H1 (cell line): Measurements from ENCODE around the gene HLA-DQA1. TPM values are rescaled to one million over a fixed set of nuclear protein-coding genes. Genes with fewer than 3 reads are reported as not detected.

Source experiments
- CTCF ChIA-PET: fragments of 300-600 bp; sonication (Branson Sonifier 250); formaldehyde crosslinking; loops from one replicate; lab custom pipeline; 2021; ENCODE audit not compliant: partially characterized antibody; lab: Charles Lee
- POLR2A ChIA-PET: fragments of 300-600 bp; sonication (Branson Sonifier 250); formaldehyde crosslinking; loops from one replicate; lab custom pipeline; 2021; ENCODE audit warnings: inconsistent platforms; ENCODE audit not compliant: partially characterized antibody; lab: Charles Lee
- DNase-seq, 2 experiments: peaks; one replicate each; pipeline versions ENCODE4 v3.0.0 to v3.0.0-alpha.2; 2010 to 2022; ENCODE audit warnings: low spot score in 2 of 2, low read depth in 1 of 2, mixed read lengths in 1 of 2
- FAIRE-seq: peaks from 2 replicates; lab custom pipeline; 2011; peaks lifted over from hg19 to GRCh38; lab: Jason Lieb, UNC
- H2AFZ ChIP-seq: 2 replicates; pipeline ENCODE4 v1.8.1; 2012; ENCODE audit warnings: low read length, inconsistent platforms
- H2AK5ac ChIP-seq: 2 replicates; pipeline ENCODE4 v1.6.1; 2013; ENCODE audit warnings: low read depth, low read length
- H2BK120ac ChIP-seq: replicated peaks from 2 replicates; pipeline ENCODE3; 2013; ENCODE audit warnings: low read depth, low read length, inconsistent platforms
- H2BK12ac ChIP-seq: 2 replicates; pipeline ENCODE4 v1.6.1; 2013; ENCODE audit warnings: low read depth, low read length
- H2BK15ac ChIP-seq: 2 replicates; pipeline ENCODE4 v1.6.1; 2013; ENCODE audit warnings: low read length
- H2BK20ac ChIP-seq: 2 replicates; pipeline ENCODE4 v1.6.1; 2013; ENCODE audit warnings: low read length
- H2BK5ac ChIP-seq: 2 replicates; pipeline ENCODE4 v1.6.1; 2013; ENCODE audit warnings: low read depth, low read length
- H3K14ac ChIP-seq: 2 replicates; pipeline ENCODE4 v1.6.1; 2013; ENCODE audit warnings: inconsistent platforms; ENCODE audit not compliant: insufficient read length
- H3K18ac ChIP-seq: 2 replicates; pipeline ENCODE4 v1.6.1; 2013; ENCODE audit warnings: low read length; ENCODE audit errors: extremely low read depth
- H3K23ac ChIP-seq: 2 replicates; pipeline ENCODE4 v1.6.1; 2013; ENCODE audit warnings: inconsistent platforms; ENCODE audit not compliant: insufficient read length
- H3K23me2 ChIP-seq: 2 replicates; pipeline ENCODE4 v1.6.1; 2013; ENCODE audit warnings: low read depth, low read length
- H3K27ac ChIP-seq: 2 replicates; pipeline ENCODE4 v1.6.1; 2011; ENCODE audit warnings: low read depth, low read length, inconsistent platforms
- H3K27me3 ChIP-seq, 4 experiments: replicated peaks in 1 of 4; 1 replicate in 1 of 4; 2 replicates in 3 of 4; pipeline versions ENCODE4 v1.6.1 to v1.8.1; 2011 to 2013; ENCODE audit warnings: low read length in 3 of 4, mild to moderate bottlenecking in 3 of 4, inconsistent platforms in 2 of 4, mixed read lengths in 2 of 4, moderate library complexity in 1 of 4; ENCODE audit not compliant: control insufficient read depth in 3 of 4, insufficient read depth in 3 of 4; ENCODE audit errors: extremely low read depth in 1 of 4
- H3K36me3 ChIP-seq, 4 experiments: 2 replicates each; pipeline versions ENCODE4 v1.6.1 to v1.8.1; 2011 to 2013; ENCODE audit warnings: mild to moderate bottlenecking in 4 of 4, low read length in 3 of 4, moderate library complexity in 2 of 4, control low read depth in 1 of 4, inconsistent platforms in 1 of 4; ENCODE audit not compliant: insufficient read depth in 4 of 4, control insufficient read depth in 2 of 4
- H3K4ac ChIP-seq: replicated peaks from 2 replicates; pipeline ENCODE3; 2013; ENCODE audit warnings: low read length, low read depth, mixed read lengths, inconsistent platforms; ENCODE audit not compliant: insufficient read length
- H3K4me1 ChIP-seq, 4 experiments: replicated peaks in 1 of 4; 1 replicate in 1 of 4; 2 replicates in 3 of 4; pipeline versions ENCODE4 v1.6.1 to v1.8.1; 2011 to 2013; ENCODE audit warnings: low read length in 3 of 4, inconsistent platforms in 2 of 4, mixed read lengths in 1 of 4; ENCODE audit not compliant: insufficient read depth in 4 of 4, control insufficient read depth in 3 of 4
- H3K4me2 ChIP-seq, 2 experiments: 2 replicates each; pipeline versions ENCODE4 v1.6.1 to v1.8.1; 2011 to 2013; ENCODE audit warnings: low read depth in 2 of 2, low read length in 2 of 2, control low read depth in 1 of 2, inconsistent platforms in 1 of 2, mild to moderate bottlenecking in 1 of 2; ENCODE audit not compliant: insufficient read depth in 1 of 2
- H3K4me3 ChIP-seq, 4 experiments: fragments of 200-600, 300-600 bp in 1 of 4; sonication (generic), shearing (Covaris generic), sonication (Bioruptor Twin) in 1 of 4; 2 replicates each; pipeline versions ENCODE4 v1.5.1 to v1.8.1; 2011 to 2016; ENCODE audit warnings: low read length in 4 of 4, low read depth in 3 of 4, control low read depth in 2 of 4, inconsistent platforms in 2 of 4, mild to moderate bottlenecking in 2 of 4, mixed read lengths in 1 of 4, moderate library complexity in 1 of 4; ENCODE audit not compliant: insufficient read depth in 2 of 4; ENCODE audit errors: extremely low read depth in 1 of 4
- H3K56ac ChIP-seq: replicated peaks from 2 replicates; pipeline ENCODE3; 2013; ENCODE audit warnings: low read depth, mild to moderate bottlenecking, mixed read lengths, low read length, inconsistent platforms; ENCODE audit not compliant: insufficient read length
- H3K79me1 ChIP-seq: 2 replicates; pipeline ENCODE4 v1.6.1; 2013; ENCODE audit warnings: low read depth, low read length, control low read depth
- H3K79me2 ChIP-seq, 2 experiments: 2 replicates each; pipeline versions ENCODE4 v1.6.1 to v1.8.1; 2012 to 2013; ENCODE audit warnings: low read length in 2 of 2, mild to moderate bottlenecking in 2 of 2, inconsistent platforms in 1 of 2; ENCODE audit not compliant: insufficient read depth in 2 of 2, control insufficient read depth in 1 of 2
- H3K9ac ChIP-seq, 4 experiments: replicated peaks in 1 of 4; 1 replicate in 1 of 4; 2 replicates in 3 of 4; pipeline versions ENCODE4 v1.6.1 to v1.8.1; 2011 to 2013; ENCODE audit warnings: low read depth in 3 of 4, low read length in 3 of 4, control low read depth in 2 of 4, mild to moderate bottlenecking in 2 of 4, moderate library complexity in 2 of 4, inconsistent platforms in 1 of 4; ENCODE audit errors: extremely low read depth in 1 of 4
- H3K9me3 ChIP-seq, 2 experiments: 2 replicates each; pipeline versions ENCODE4 v1.6.1 to v1.8.1; 2012 to 2013; ENCODE audit warnings: mild to moderate bottlenecking in 2 of 2, moderate library complexity in 2 of 2, control low read depth in 1 of 2, inconsistent platforms in 1 of 2, low read depth in 1 of 2, low read length in 1 of 2, mixed read lengths in 1 of 2; ENCODE audit not compliant: insufficient read depth in 2 of 2
- H4K20me1 ChIP-seq, 2 experiments: replicated peaks in 1 of 2; 2 replicates each; pipeline versions ENCODE3 to v1.8.1; 2011 to 2013; ENCODE audit warnings: inconsistent platforms in 2 of 2, low read length in 2 of 2, mild to moderate bottlenecking in 1 of 2; ENCODE audit not compliant: insufficient read depth in 2 of 2, control insufficient read depth in 1 of 2
- H4K5ac ChIP-seq: 2 replicates; pipeline ENCODE4 v1.6.1; 2013; ENCODE audit warnings: low read length, low read depth, mixed read lengths, inconsistent platforms; ENCODE audit not compliant: insufficient read length
- H4K8ac ChIP-seq: 2 replicates; pipeline ENCODE4 v1.8.0; 2013; ENCODE audit warnings: mild to moderate bottlenecking, moderate library complexity, low read length, inconsistent platforms; ENCODE audit not compliant: insufficient read depth; ENCODE audit errors: extremely low read depth
- H4K91ac ChIP-seq: replicated peaks from 2 replicates; pipeline ENCODE3; 2013; ENCODE audit warnings: low read length, mixed read lengths, inconsistent platforms; ENCODE audit not compliant: insufficient read length
- HDAC6 ChIP-seq: IDR thresholded peaks from one replicate; pipeline ENCODE4 v1.7.1; 2012; ENCODE audit warnings: low read depth, mild to moderate bottlenecking, inconsistent platforms, low read length, moderate library complexity
- JUND ChIP-seq: IDR thresholded peaks from 2 replicates; pipeline ENCODE4 v1.6.1; 2011; ENCODE audit warnings: mild to moderate bottlenecking, improper control_type of control experiment, low read length
- KDM5A ChIP-seq: fragments of 200-600 bp; IDR thresholded peaks from 2 replicates; pipeline ENCODE4 v1.7.1; 2012; ENCODE audit warnings: mild to moderate bottlenecking, low read length, inconsistent platforms, mixed read lengths
- RAD21 ChIP-seq, 2 experiments: IDR thresholded peaks in 1 of 2; conservative IDR thresholded peaks in 1 of 2; 2 replicates each; pipeline ENCODE4 v1.6.1; 2011; ENCODE audit warnings: low read depth in 2 of 2, low read length in 2 of 2, improper control_type of control experiment in 1 of 2, inconsistent platforms in 1 of 2, mild to moderate bottlenecking in 1 of 2, moderate library complexity in 1 of 2
- SP1 ChIP-seq: IDR thresholded peaks from 2 replicates; pipeline ENCODE4 v1.6.1; 2011; ENCODE audit warnings: low read depth, low read length
- WGBS, 2 experiments: shearing (Covaris generic) in 1 of 2; methylation state at CpG; one replicate each; pipeline versions ENCODE4 v1.1.6 to v1.1.7; 2013 to 2015; ENCODE audit warnings: low lambda C conversion rate in 2 of 2, mixed read lengths in 2 of 2, inconsistent platforms in 1 of 2, low coverage in 1 of 2, missing lambda C conversion rate in 1 of 2; ENCODE audit not compliant: insufficient replicate concordance in 2 of 2, insufficient coverage in 1 of 2, insufficient read length in 1 of 2; ENCODE audit errors: extremely low coverage in 1 of 2, missing lambda C conversion rate in 1 of 2; 5-methylcytosine and 5-hydroxymethylcytosine counted together
- polyA plus RNA-seq, 7 experiments: library from polyadenylated mRNA; depleted of rRNA in 3 of 7; stranded (reverse) in 5 of 7; unstranded in 2 of 7; fragments of >200 nt in 5 of 7; fragments of 200-250 nt in 2 of 7; gene quantifications; 1 replicate in 5 of 7; 2 replicates in 1 of 7; 4 replicates in 1 of 7; pipeline versions ENCODE4 v1.2.1 to v1.2.3, GENCODE V29; 2011 to 2013; ENCODE audit warnings: missing spikeins in 2 of 7, mixed read lengths in 2 of 7
- total RNA-seq: library from RNA; stranded (reverse); fragmentation: NEBNext Ultra II Directional; extraction: Animal tissue kit (Norgen Biotek cat#: 25700); gene quantifications from 2 replicates; pipeline ENCODE4 v1.2.1, GENCODE V29; 2021
- TF ChIP-seq, protein P1 (sequence below): IDR thresholded peaks from 2 replicates; pipeline ENCODE4 v1.6.1; 2012; ENCODE audit warnings: inconsistent platforms

The HLA-DQA1 gene
- total and polyA plus RNA-seq, 2 of the 8 experiments (the other 6 are each of a cell fraction or from before 2014, with no cell fraction given): 0.12 TPM; not detected in 1

DNA sequence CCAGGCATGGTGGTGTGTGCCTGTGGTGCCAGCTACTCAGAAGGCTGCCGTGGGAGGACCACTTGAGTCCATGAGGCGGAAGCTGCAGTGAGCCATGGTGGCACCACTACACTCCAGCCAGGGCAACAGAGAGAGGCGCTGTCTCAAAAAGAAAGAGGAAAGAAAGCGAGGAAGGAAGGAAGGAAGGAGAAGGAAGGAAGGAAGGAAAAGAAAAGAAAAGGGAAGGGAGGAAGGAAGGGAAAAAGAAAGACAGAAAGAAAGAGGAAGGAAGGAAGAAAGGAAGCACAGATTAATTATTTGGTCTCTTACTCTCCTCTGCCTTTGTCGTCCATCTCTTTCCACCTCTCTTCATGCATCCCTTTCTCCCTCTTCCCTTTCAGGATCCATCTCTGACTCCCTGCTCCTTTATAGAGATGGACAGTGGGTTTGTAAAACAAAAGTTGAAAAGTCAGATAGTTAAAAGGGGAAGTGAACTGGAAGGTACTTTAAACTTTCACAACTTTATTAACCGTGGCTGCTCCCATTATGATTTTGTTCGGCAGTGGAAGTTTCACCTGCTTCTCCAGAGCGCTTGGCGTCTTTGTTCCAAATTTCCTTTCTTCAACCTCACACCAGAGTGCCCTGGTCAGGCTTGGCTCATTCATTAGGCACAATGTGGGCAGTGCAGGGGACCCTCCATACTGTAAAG is 1.5 kb downstream of the HLA-DQA1 start:
- Histone ChIP-seq H3K4me3 (no peak overlapping the region), H3K9me3 (no peaks in the 10 kb centered on the region), H3K56ac (no peak overlapping the region), H3K4me1 (no peaks in the 10 kb centered on the region), H2AK5ac (no peak overlapping the region), H3K23me2 (no peaks in the 10 kb centered on the region), H2BK120ac (no peak overlapping the region), H3K27ac (no peak overlapping the region), H2BK5ac (no peak overlapping the region), H3K18ac (no peak overlapping the region), H4K91ac (no peak overlapping the region), H3K79me2 (no peaks in the 10 kb centered on the region), H3K9ac (no peak overlapping the region), H3K36me3 (no peaks in the 10 kb centered on the region), H2AFZ (no peak overlapping the region), H4K20me1 (no peaks in the 10 kb centered on the region), H3K4me2 (no peak overlapping the region), H3K79me1 (no peaks in the 10 kb centered on the region), H2BK20ac (no peak overlapping the region), H2BK15ac (no peak overlapping the region), H2BK12ac (no peak overlapping the region), H3K14ac (no peak overlapping the region), H4K5ac (no peak overlapping the region), H4K8ac (no peak overlapping the region), H3K4ac (no peak overlapping the region), H3K23ac (no peak overlapping the region), H3K27me3 (no peaks in the 10 kb centered on the region)
- 61% methylated on average over 9 of the region's 9 CpGs; no CpG with 5 or more reads in 1 of the 2 experiments for WGBS, 2 experiments
- DNase-seq: no peak
- ChIA-PET CTCF (interaction anchor here (1.7 kb wide), 1 partner anchor 225 kb away, joined by 6 read pairs; no protein-coding TSS in a partner anchor), POLR2A (no interaction called here)
- FAIRE-seq: no peak
- TF ChIP-seq RAD21 (IDR thresholded peaks at IDR 0.05 in 1 of 2, conservative IDR thresholded peaks at IDR 0.05 in 1 of 2; ENCODE audit: low read depth in 2 of 2, low read length in 2 of 2) (no peak), SP1 (no peak), KDM5A (no peak), HDAC6 (no peak), JUND (no peak)
- TF ChIP-seq, protein P1, sequence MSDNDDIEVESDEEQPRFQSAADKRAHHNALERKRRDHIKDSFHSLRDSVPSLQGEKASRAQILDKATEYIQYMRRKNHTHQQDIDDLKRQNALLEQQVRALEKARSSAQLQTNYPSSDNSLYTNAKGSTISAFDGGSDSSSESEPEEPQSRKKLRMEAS: no peak
- TF ChIP-seq, all 59 proteins: peak for 0
